ENCODE measurements around the gene BRAT1.

- peak in 1 of 6 experiments; percentile 5 for TF ChIP-seq CTCF (IDR thresholded peaks at IDR 0.05)
- TF ChIP-seq POLR2A (IDR thresholded peaks at IDR 0.05), result no peak
Measured at GRCh38 chr7:2537981-2538851, 17.1 kb downstream of the BRAT1 start.
